ENCODE results near the gene MVD.

The MVD gene

DNA sequence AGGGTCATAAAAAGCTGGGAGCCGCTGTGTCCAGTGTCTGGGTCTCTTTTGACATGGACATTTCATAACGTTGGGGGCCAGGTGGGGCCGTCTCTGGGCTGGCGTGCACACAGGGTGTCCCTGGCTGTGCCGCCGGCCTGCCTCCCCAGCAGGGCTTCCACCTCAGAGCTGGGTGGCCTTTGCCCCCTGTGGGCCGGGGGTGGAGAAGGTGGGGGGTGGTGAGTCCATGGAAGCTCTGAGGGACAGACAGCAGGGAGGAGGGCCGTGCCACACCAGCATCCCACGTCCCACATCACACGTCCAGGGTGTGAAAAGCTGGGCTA lies 24.3 kb upstream of the MVD start:
- no peak for DNase-seq (ENCODE audit: low spot score)
- Histone ChIP-seq H3K4me3 (no peak overlapping the region), H3K27ac (no peak overlapping the region)
- TF ChIP-seq, protein P1, sequence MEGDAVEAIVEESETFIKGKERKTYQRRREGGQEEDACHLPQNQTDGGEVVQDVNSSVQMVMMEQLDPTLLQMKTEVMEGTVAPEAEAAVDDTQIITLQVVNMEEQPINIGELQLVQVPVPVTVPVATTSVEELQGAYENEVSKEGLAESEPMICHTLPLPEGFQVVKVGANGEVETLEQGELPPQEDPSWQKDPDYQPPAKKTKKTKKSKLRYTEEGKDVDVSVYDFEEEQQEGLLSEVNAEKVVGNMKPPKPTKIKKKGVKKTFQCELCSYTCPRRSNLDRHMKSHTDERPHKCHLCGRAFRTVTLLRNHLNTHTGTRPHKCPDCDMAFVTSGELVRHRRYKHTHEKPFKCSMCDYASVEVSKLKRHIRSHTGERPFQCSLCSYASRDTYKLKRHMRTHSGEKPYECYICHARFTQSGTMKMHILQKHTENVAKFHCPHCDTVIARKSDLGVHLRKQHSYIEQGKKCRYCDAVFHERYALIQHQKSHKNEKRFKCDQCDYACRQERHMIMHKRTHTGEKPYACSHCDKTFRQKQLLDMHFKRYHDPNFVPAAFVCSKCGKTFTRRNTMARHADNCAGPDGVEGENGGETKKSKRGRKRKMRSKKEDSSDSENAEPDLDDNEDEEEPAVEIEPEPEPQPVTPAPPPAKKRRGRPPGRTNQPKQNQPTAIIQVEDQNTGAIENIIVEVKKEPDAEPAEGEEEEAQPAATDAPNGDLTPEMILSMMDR (IDR thresholded peaks at IDR 0.05), result no peak

DNA sequence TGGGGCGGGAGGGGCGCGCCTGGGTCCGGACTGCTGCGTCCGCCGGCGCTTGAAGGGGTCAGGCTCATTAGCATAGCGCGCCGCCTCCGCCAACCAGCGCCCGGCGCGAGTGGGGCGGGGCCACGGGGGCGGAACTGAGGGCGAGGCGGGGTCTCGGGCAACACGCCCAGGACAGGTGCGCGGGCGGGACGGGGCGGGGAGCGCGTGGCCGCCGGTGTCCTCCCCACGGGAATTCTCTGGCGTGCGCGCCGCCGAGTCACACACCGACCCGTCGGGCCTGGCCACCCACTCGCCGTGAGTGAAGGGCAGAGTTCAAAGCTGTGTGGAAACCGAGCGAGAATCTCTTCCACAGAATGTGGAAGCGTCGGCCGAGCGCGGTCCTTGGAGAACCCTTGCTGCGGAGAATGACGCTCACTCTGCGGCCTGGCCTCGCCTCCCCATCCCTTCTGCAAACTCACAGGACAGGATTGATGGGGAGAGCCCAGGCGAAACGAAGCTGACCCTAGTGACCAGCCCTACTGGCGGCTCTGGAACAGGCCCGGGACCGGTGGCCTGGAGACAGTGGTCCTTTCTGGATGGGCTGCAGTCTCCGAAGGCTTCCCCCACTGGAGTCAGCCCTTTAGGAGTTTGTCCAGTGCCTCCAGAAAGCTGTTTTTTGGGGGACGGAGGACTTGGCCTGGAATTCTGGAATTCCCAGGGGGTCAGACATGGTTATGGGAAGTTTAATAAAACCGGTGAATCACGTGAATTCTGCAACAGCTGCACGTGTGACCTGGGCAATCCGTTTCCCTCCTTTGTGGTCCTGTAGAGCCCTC lies 23.8 kb upstream of the MVD start, which contains the start of gene SNAI3:
SNAI3 (minus strand) TSS at position 69 of the 815 bp plus-strand sequence. CDS start 101 bp downstream, outside the sequence.
- TF ChIP-seq, protein P1 (IDR thresholded peaks at IDR 0.05), result no peak
- no peak within 1 kb of the TSS for H3K27ac ChIP-seq
- DNase-seq (ENCODE audit: low spot score), result no peak
- peak within 1 kb of the TSS; percentile 64 for H3K4me3 ChIP-seq

DNA sequence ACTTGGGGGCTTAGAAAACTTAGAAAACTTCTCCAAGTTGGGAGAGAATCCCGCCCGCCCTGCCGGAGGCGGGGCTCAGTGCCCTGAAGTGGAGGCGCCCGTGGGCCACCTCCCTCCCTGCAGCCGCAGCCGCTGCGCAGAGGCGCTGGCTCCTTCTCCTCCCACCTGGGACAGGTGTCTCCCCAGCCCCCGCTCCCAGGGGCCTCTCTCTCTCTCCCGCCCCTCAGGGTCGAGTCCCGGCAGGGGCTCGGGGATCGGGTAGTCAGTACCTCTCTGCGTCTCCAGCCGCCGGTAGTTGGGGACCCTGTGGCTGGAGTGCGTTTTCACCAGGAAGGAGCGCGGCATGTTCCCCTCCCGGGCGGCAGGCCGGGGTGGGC lies 23.2 kb upstream of the MVD start:
- H3K27ac ChIP-seq, result no peak overlapping the region
- TF ChIP-seq, protein P1 (IDR thresholded peaks at IDR 0.05), result no peak
- peak overlapping the region; percentile 64 for H3K4me3 ChIP-seq
- no peak for DNase-seq (ENCODE audit: low spot score)

DNA sequence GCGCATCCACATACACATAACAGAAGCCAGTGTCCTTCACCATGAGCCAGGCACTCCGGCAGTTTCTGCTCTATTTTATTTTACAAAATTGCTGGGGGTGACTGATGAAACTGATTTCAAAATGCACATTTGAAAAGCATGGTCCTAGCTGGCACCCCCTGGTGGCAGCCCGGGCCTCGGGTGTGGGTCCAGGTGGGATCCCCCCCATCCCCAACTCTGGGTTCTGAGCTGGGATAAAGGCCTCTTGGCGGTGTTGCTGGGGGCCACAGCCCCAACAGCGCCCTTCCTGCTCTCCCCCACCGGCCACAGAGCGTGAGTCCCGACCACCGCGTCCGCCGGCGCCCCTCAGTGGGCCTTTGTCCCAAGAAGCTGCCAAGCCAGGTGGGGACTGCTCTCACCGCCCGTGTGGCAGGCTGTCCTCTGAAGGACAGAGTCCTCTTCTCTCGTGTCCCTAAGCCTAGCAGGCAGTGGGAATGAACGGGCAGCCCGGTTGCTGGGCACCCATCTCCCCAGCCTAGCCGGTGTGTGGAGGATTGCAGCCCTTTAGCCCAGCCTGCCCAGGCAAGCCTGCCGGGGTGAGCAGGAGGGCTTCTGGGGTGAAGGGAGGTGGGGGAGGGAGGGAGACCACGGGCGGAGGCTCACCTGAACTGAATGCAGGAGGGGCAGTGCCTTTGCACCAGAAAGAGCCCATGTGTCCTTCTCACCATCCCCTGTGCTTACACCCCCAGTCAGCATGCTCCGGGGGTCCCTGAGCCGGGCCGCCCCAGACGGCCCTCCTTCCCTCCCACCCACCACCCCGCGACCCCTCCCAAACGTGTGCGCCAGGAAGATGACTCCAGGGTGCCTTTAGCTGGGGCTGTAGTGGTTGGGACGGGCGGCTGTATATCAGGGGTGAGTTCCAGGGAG lies 22.5 kb upstream of the MVD start:
- TF ChIP-seq, protein P1 (IDR thresholded peaks at IDR 0.05), result peak; percentile 13
- Histone ChIP-seq H3K27ac (no peak overlapping the region), H3K4me3 (peak overlapping the region; percentile 64)
- no peak for DNase-seq (ENCODE audit: low spot score)

DNA sequence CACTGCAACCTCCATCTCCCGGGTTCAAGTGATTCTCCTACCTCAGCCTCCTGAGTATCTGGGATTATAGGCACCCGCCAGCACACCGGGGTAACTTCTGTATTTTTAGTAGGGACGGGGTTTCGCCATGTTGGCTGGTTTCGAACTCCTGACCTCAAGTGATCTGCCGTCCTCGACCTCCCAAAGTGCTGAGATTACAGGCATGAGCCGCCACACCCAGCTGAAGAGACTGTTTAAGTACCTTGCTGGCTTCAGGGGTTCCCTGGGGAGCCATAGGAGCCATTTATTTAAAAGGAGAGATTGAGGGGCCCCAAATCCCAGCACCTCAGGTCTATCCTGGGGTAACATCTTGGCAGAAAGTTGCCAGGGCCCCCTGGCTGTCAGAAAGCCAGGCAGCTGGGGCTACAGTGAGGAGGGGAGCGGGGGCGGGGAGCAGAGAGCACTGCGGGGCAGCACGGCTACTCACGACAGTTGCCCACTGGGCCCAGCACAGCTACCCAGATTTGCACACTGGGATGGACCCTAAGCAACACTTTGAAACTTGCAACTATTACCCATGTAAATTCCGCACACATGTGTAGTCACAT lies 21.8 kb upstream of the MVD start:
- TF ChIP-seq, protein P1 (IDR thresholded peaks at IDR 0.05), result no peak
- no peak for DNase-seq (ENCODE audit: low spot score)
- H3K27ac ChIP-seq, result no peak overlapping the region
- no peak overlapping the region for H3K4me3 ChIP-seq

GRCh38 chr16:88681709-88682451 lies 19.0 kb upstream of the MVD start:
- peak overlapping the region in 1 of 2 donors; percentile 74 for H3K27ac ChIP-seq
- peak overlapping the region; percentile 21 for H3K4me3 ChIP-seq
- DNase-seq (ENCODE audit: low spot score), result no peak
- TF ChIP-seq, protein P1 (IDR thresholded peaks at IDR 0.05), result no peak
